SK-N-SH (cell line): Measurements from ENCODE around the gene DRD2. TPM values are rescaled to one million over a fixed set of nuclear protein-coding genes. Genes with fewer than 3 reads are reported as not detected.
A peak's percentile ranks its signal among the peaks of the same experiment; 100 is the strongest.

Source experiments
- CTCF ChIA-PET: fragments of 300-600, 350-600 bp; formaldehyde crosslinking; extraction: SDS; loops from one replicate; lab custom pipeline; 2021; lab: Yijun Ruan, JAX
- POLR2A ChIA-PET: fragments of 350-600 bp; sonication (Branson Sonifier 250); formaldehyde crosslinking; extraction: SDS; loops from one replicate; lab custom pipeline; 2020; ENCODE audit warnings: antibody characterized with exemption, inconsistent platforms; lab: Yijun Ruan, JAX
- DNase-seq: peaks from one replicate; pipeline ENCODE4 v3.0.0; 2012
- H2AFZ ChIP-seq: fragments of 200-600 bp; sonication (generic); 2 replicates; pipeline ENCODE4 v1.8.1; 2016; ENCODE audit warnings: antibody characterized with exemption, mild to moderate bottlenecking, low read depth
- H3F3A ChIP-seq: fragments of 200-600 bp; sonication (generic); replicated peaks from 2 replicates; pipeline ENCODE3; 2016; ENCODE audit warnings: antibody characterized with exemption, mild to moderate bottlenecking; ENCODE audit not compliant: insufficient read depth
- H3K27ac ChIP-seq, 2 experiments: fragments of 200-500 bp in 1 of 2; fragments of 200-600 bp in 1 of 2; sonication (Bioruptor generic) in 1 of 2; sonication (generic), shearing (Covaris generic) in 1 of 2; 2 replicates each; pipeline versions ENCODE4 v1.5.1 to v1.6.1; 2014 to 2016; ENCODE audit warnings: low read depth in 2 of 2, inconsistent platforms in 1 of 2, low read length in 1 of 2, mild to moderate bottlenecking in 1 of 2, mixed read lengths in 1 of 2
- H3K27me3 ChIP-seq: fragments of 200-600 bp; sonication (generic), shearing (Covaris generic); 2 replicates; pipeline ENCODE4 v1.6.1; 2016; ENCODE audit warnings: mixed run types; ENCODE audit not compliant: insufficient read depth
- H3K36me3 ChIP-seq, 2 experiments: fragments of 200-500 bp in 1 of 2; fragments of 200-600 bp in 1 of 2; sonication (Bioruptor generic) in 1 of 2; sonication (generic) in 1 of 2; replicated peaks in 1 of 2; 2 replicates each; pipeline versions ENCODE3 to v1.5.1; 2014 to 2016; ENCODE audit warnings: low read length in 1 of 2, mild to moderate bottlenecking in 1 of 2; ENCODE audit not compliant: insufficient read depth in 2 of 2, control insufficient read depth in 1 of 2
- H3K4me1 ChIP-seq, 2 experiments: fragments of 200-500 bp in 1 of 2; fragments of 200-600 bp in 1 of 2; sonication (Bioruptor generic) in 1 of 2; sonication (generic), shearing (Covaris generic) in 1 of 2; 2 replicates each; pipeline versions ENCODE4 v1.5.1 to v1.6.1; 2014 to 2016; ENCODE audit warnings: low read depth in 1 of 2, low read length in 1 of 2, mixed run types in 1 of 2; ENCODE audit not compliant: insufficient read depth in 2 of 2, control insufficient read depth in 1 of 2
- H3K4me2 ChIP-seq: fragments of 200-600 bp; sonication (generic), shearing (Covaris generic); 2 replicates; pipeline ENCODE4 v1.6.1; 2017; ENCODE audit warnings: mixed run types
- H3K4me3 ChIP-seq, 2 experiments: fragments of 200-500 bp in 1 of 2; fragments of 200-600 bp in 1 of 2; sonication (Bioruptor generic) in 1 of 2; sonication (generic), shearing (Covaris generic) in 1 of 2; 2 replicates each; pipeline versions ENCODE4 v1.5.1 to v1.8.1; 2014 to 2016; ENCODE audit warnings: low read depth in 2 of 2, inconsistent platforms in 1 of 2, low read length in 1 of 2, mild to moderate bottlenecking in 1 of 2, mixed read lengths in 1 of 2, moderate library complexity in 1 of 2
- H3K79me2 ChIP-seq: fragments of 200-600 bp; sonication (generic); 2 replicates; pipeline ENCODE4 v1.8.1; 2017; ENCODE audit warnings: mild to moderate bottlenecking; ENCODE audit not compliant: insufficient read depth
- H3K9ac ChIP-seq: fragments of 200-600 bp; sonication (generic); 2 replicates; pipeline ENCODE4 v1.6.1; 2017; ENCODE audit warnings: mixed run types
- H3K9me2 ChIP-seq: fragments of 200-600 bp; sonication (generic); 2 replicates; pipeline ENCODE4 v1.6.1; 2017; ENCODE audit warnings: mixed run types
- H3K9me3 ChIP-seq: fragments of 200-600 bp; sonication (generic); 2 replicates; pipeline ENCODE4 v1.6.1; 2017; ENCODE audit warnings: mixed run types, mild to moderate bottlenecking, moderate library complexity
- H4K20me1 ChIP-seq: fragments of 200-600 bp; sonication (generic); 2 replicates; pipeline ENCODE4 v1.6.1; 2017; ENCODE audit warnings: mild to moderate bottlenecking, mixed run types; ENCODE audit not compliant: insufficient read depth
- ELF1 ChIP-seq: IDR thresholded peaks from 2 replicates; pipeline ENCODE4 v1.4.0; 2012
- EP300 ChIP-seq, 2 experiments: IDR thresholded peaks; 2 replicates each; pipeline versions ENCODE4 v1.4.0 to v1.6.1; 2012; ENCODE audit warnings: borderline replicate concordance in 1 of 2, low read depth in 1 of 2, low read length in 1 of 2
- EZH2phosphoT487 ChIP-seq: fragments of 200-600 bp; sonication (generic); IDR thresholded peaks from 2 replicates; pipeline ENCODE4 v1.6.1; 2017; ENCODE audit warnings: low read depth, mixed run types, mild to moderate bottlenecking, antibody characterized with exemption, moderate library complexity, borderline replicate concordance
- FOSL2 ChIP-seq: IDR thresholded peaks from 2 replicates; pipeline ENCODE4 v1.4.0; 2012; ENCODE audit warnings: low read depth, mild to moderate bottlenecking, moderate library complexity, borderline replicate concordance
- FOXJ3 ChIP-seq: sonication (generic); formaldehyde crosslinking; IDR thresholded peaks from 2 replicates; pipeline ENCODE4 v1.5.1; 2020; ENCODE audit warnings: mild to moderate bottlenecking, missing genetic modification reagents
- GABPA ChIP-seq: IDR thresholded peaks from 2 replicates; pipeline ENCODE4 v1.4.0; 2012; ENCODE audit warnings: low read depth, mild to moderate bottlenecking
- GATA2 ChIP-seq: sonication (generic); formaldehyde crosslinking; IDR thresholded peaks from 2 replicates; pipeline ENCODE4 v1.5.0; 2020; ENCODE audit warnings: mild to moderate bottlenecking, missing genetic modification reagents
- MEF2A ChIP-seq: IDR thresholded peaks from 2 replicates; pipeline ENCODE4 v1.4.0; 2012; ENCODE audit warnings: low read depth, borderline replicate concordance
- NRF1 ChIP-seq: IDR thresholded peaks from 2 replicates; pipeline ENCODE4 v1.6.1; 2012; ENCODE audit warnings: low read depth, mild to moderate bottlenecking, low read length
- POLR2AphosphoS5 ChIP-seq: IDR thresholded peaks from 2 replicates; pipeline ENCODE4 v1.6.1; 2012; ENCODE audit warnings: low read depth, low read length
- RAD21 ChIP-seq: IDR thresholded peaks from 2 replicates; pipeline ENCODE4 v1.6.1; 2012; ENCODE audit warnings: mild to moderate bottlenecking, low read length
- RCOR1 ChIP-seq: fragments of 150-350 bp; IDR thresholded peaks from 2 replicates; pipeline ENCODE4 v1.6.1; 2017; ENCODE audit warnings: antibody characterized with exemption, low read length
- RFX5 ChIP-seq: IDR thresholded peaks from 2 replicates; pipeline ENCODE4 v1.6.1; 2012; ENCODE audit warnings: mild to moderate bottlenecking, improper control_type of control experiment, low read length
- RXRA ChIP-seq: IDR thresholded peaks from 2 replicates; pipeline ENCODE4 v1.4.0; 2012; ENCODE audit warnings: low read depth, mild to moderate bottlenecking, borderline replicate concordance
- SIN3A ChIP-seq: IDR thresholded peaks from 2 replicates; pipeline ENCODE4 v1.6.1; 2012; ENCODE audit warnings: low read depth, mild to moderate bottlenecking, low read length, moderate library complexity, borderline replicate concordance
- TCF12 ChIP-seq: IDR thresholded peaks from 2 replicates; pipeline ENCODE4 v1.4.0; 2012
- TEAD4 ChIP-seq: IDR thresholded peaks from 2 replicates; pipeline ENCODE4 v1.4.0; 2012; ENCODE audit warnings: mild to moderate bottlenecking, borderline replicate concordance; ENCODE audit not compliant: insufficient read depth
- YY1 ChIP-seq: IDR thresholded peaks from 2 replicates; pipeline ENCODE4 v1.4.0; 2012; ENCODE audit warnings: low read depth, mild to moderate bottlenecking
- WGBS: methylation state at CpG from one replicate; pipeline ENCODE4 v1.1.6; 2017; ENCODE audit warnings: low lambda C conversion rate; 5-methylcytosine and 5-hydroxymethylcytosine counted together
- polyA plus RNA-seq, 3 experiments: library from polyadenylated mRNA; depleted of rRNA; stranded (reverse); fragments of >200 nt; gene quantifications; 2 replicates each; pipeline ENCODE4 v1.2.3, GENCODE V29; 2012
- TF ChIP-seq, protein P1 (sequence below): fragments of 150-350 bp; IDR thresholded peaks from 2 replicates; pipeline ENCODE4 v1.6.1; 2017; ENCODE audit warnings: antibody characterized with exemption, low read length, low read depth, borderline replicate concordance
- TF ChIP-seq, protein P2 (sequence below): IDR thresholded peaks from 2 replicates; pipeline ENCODE4 v1.4.0; 2012; ENCODE audit warnings: low read depth, borderline replicate concordance
- TF ChIP-seq, protein P3 (sequence below): IDR thresholded peaks from 2 replicates; pipeline ENCODE4 v1.4.0; 2012; ENCODE audit warnings: low read depth, borderline replicate concordance

DRD2 gene
- polyA plus RNA-seq, 1 of the 3 experiments (the other 2 are of a cell fraction): 0.10 TPM

DNA sequence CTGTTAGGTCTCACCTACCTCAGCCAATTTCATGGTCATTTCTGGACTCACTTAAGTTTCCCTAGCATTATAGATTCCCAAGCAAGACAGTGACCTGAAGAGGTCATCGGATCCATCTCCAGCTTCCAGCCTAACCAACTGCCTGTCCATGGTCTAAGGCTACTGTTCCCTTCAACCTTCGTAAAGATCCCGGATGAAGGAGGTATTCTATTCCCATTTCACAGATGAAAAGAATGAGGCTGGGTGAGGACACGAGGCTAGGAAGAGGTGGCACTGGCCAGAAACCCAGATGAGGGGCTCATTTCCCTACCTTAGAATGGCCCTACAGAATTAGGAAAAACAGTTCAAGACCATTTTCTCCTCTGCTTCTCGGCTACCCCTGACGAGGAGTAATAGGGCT lies 31.3 kb upstream of the DRD2 start:
- no peak overlapping the region for H3K27ac ChIP-seq
- no peaks in the 10 kb centered on the region for H4K20me1 ChIP-seq
- ChIA-PET CTCF (interaction anchor here (1.4 to 2.9 kb wide), 2 partner anchors 25 to 29 kb away, joined by 5 to 17 read pairs; no protein-coding TSS in a partner anchor), POLR2A (no interaction called here)
- WGBS: 40% methylated on average over 6 of the region's 6 CpGs
- H3K4me3 ChIP-seq: no peak overlapping the region
- no peaks in the 10 kb centered on the region for H3K27me3 ChIP-seq
- no peaks in the 10 kb centered on the region for H3F3A ChIP-seq
- H2AFZ ChIP-seq: no peak overlapping the region
- H3K36me3 ChIP-seq: no peaks in the 10 kb centered on the region
- no peaks in the 10 kb centered on the region for H3K9me3 ChIP-seq
- H3K4me1 ChIP-seq: peaks cover 6 to 11% of the 10 kb centered on the region in 2 experiments; a peak in 2 of 4 replicates
- TF ChIP-seq RXRA (no peak), RFX5 (no peak), NRF1 (no peak), EP300 (IDR thresholded peaks at IDR 0.05; ENCODE audit: borderline replicate concordance in 1 of 2, low read depth in 1 of 2, low read length in 1 of 2) (no peak), YY1 (no peak), GATA2 (CRISPR knock-in tag) (no peak), FOSL2 (no peak), MEF2A (no peak)
- TF ChIP-seq, protein P1, sequence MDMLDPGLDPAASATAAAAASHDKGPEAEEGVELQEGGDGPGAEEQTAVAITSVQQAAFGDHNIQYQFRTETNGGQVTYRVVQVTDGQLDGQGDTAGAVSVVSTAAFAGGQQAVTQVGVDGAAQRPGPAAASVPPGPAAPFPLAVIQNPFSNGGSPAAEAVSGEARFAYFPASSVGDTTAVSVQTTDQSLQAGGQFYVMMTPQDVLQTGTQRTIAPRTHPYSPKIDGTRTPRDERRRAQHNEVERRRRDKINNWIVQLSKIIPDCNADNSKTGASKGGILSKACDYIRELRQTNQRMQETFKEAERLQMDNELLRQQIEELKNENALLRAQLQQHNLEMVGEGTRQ: no peak
- TF ChIP-seq, all 33 proteins: peak for 0
- no peak for DNase-seq
- no peak overlapping the region for H3K4me2 ChIP-seq
- no peak overlapping the region for H3K9ac ChIP-seq
- H3K9me2 ChIP-seq: no peaks in the 10 kb centered on the region
- no peaks in the 10 kb centered on the region for H3K79me2 ChIP-seq

DNA sequence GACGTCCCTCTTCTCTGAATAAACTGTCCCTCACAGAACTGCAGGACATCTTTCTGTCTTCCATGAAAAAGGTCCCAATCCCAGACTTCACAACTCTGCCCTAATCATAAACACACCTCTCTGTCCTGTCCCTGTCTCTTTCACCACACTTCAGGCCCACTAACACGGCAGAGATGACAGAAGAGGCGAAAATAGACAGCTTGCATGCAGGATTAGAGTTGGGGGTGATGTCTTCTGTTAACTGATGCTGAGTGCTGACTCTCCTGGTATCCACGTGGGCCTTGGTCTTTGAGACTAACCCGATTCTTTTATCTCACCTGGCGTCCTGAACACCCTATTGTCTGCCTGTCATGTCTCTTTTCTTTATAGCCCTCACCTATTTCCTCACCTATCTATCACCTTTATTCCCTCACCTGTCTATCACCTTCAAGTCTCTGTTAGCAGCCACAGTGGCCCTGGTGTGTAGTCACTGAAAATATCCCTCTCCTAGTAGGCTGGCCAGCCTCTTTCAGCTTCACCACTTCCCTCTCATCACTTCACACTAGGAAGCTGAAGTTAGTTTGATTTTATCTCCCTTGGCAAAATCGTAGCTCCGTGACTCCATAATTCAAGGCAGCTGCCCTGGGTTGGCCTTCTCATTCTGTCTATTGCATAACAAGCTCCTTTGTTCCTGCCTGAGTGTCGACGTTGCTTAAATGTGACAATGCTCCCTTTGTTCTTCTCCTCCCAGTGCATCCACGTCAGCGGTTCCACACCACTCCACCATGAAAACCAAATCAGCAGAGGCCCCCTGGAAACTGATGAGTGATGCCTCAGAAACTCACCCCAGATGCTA lies 30.6 kb upstream of the DRD2 start:
- H3K9me2 ChIP-seq: no peaks in the 10 kb centered on the region
- ChIA-PET POLR2A (no interaction called here), CTCF (interaction anchor here (1.4 to 2.9 kb wide), 3 partner anchors 26 to 225 kb away, joined by 5 to 17 read pairs (median 5); no protein-coding TSS in a partner anchor)
- no peak overlapping the region for H3K27ac ChIP-seq
- WGBS: 21% methylated on average over 12 of the region's 12 CpGs
- no peaks in the 10 kb centered on the region for H3K27me3 ChIP-seq
- no peaks in the 10 kb centered on the region for H3F3A ChIP-seq
- H3K9me3 ChIP-seq: no peaks in the 10 kb centered on the region
- H3K4me3 ChIP-seq: no peak overlapping the region
- no peaks in the 10 kb centered on the region for H3K79me2 ChIP-seq
- H4K20me1 ChIP-seq: no peaks in the 10 kb centered on the region
- H3K4me1 ChIP-seq: peaks cover 6 to 11% of the 10 kb centered on the region in 2 experiments; a peak in 2 of 4 replicates
- H3K4me2 ChIP-seq: 0 out of 2 replicates have a peak overlapping the region, but pooled peaks have one; percentile 25
- no peaks in the 10 kb centered on the region for H3K36me3 ChIP-seq
- no peak overlapping the region for H3K9ac ChIP-seq
- peak; percentile 33 for DNase-seq
- no peak overlapping the region for H2AFZ ChIP-seq
- TF ChIP-seq EZH2phosphoT487 (no peak), TEAD4 (0 out of 2 replicates have a peak, but pooled peaks have one; percentile 26), SIN3A (no peak), TCF12 (peak; percentile 81), GABPA (no peak), RCOR1 (no peak), RXRA (no peak), FOSL2 (0 out of 2 replicates have a peak, but pooled peaks have one; percentile 2), NRF1 (no peak), MEF2A (no peak), POLR2AphosphoS5 (no peak), RAD21 (no peak), GATA2 (CRISPR knock-in tag) (no peak; the same call in 1 of the 2 replicates), ELF1 (no peak), FOXJ3 (no peak)
- TF ChIP-seq, protein P2, sequence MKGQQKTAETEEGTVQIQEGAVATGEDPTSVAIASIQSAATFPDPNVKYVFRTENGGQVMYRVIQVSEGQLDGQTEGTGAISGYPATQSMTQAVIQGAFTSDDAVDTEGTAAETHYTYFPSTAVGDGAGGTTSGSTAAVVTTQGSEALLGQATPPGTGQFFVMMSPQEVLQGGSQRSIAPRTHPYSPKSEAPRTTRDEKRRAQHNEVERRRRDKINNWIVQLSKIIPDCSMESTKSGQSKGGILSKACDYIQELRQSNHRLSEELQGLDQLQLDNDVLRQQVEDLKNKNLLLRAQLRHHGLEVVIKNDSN: no peak
- TF ChIP-seq, protein P3, sequence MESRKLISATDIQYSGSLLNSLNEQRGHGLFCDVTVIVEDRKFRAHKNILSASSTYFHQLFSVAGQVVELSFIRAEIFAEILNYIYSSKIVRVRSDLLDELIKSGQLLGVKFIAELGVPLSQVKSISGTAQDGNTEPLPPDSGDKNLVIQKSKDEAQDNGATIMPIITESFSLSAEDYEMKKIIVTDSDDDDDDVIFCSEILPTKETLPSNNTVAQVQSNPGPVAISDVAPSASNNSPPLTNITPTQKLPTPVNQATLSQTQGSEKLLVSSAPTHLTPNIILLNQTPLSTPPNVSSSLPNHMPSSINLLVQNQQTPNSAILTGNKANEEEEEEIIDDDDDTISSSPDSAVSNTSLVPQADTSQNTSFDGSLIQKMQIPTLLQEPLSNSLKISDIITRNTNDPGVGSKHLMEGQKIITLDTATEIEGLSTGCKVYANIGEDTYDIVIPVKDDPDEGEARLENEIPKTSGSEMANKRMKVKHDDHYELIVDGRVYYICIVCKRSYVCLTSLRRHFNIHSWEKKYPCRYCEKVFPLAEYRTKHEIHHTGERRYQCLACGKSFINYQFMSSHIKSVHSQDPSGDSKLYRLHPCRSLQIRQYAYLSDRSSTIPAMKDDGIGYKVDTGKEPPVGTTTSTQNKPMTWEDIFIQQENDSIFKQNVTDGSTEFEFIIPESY: no peak
- TF ChIP-seq, protein P1: no peak
